PC-9 (cell line): Measurements from ENCODE around the gene COL18A1. TPM values are rescaled to one million over a fixed set of nuclear protein-coding genes. Genes with fewer than 3 reads are reported as not detected.

ENCODE experiments used
- BruUV-seq: library from RNA; stranded (reverse); fragments of 400-500 nt; replicated peaks from 2 replicates; lab custom pipeline; 2021; lab: Mats Ljungman, UMichigan
- CTCF ChIA-PET: fragments of 300-600 bp; sonication (Branson Sonifier 250); formaldehyde crosslinking; loops from one replicate; lab custom pipeline; 2022; ENCODE audit warnings: antibody characterized with exemption; lab: Charles Lee
- POLR2A ChIA-PET: fragments of 300-600 bp; sonication (Branson Sonifier 250); formaldehyde crosslinking; loops from one replicate; lab custom pipeline; 2022; ENCODE audit warnings: antibody characterized with exemption; ENCODE audit not compliant: unreplicated experiment; lab: Charles Lee
- DNase-seq, 2 experiments: peaks; one replicate each; pipeline versions ENCODE4 v3.0.0 to v3.0.0-alpha.2; 2015 to 2022; ENCODE audit warnings: mixed read lengths in 1 of 2
- H2AFZ ChIP-seq: fragments of 200-600 bp; sonication (generic); 2 replicates; pipeline ENCODE4 v1.8.1; 2017; ENCODE audit warnings: antibody characterized with exemption
- H3F3A ChIP-seq: fragments of 200-600 bp; sonication (generic); 2 replicates; pipeline ENCODE4 v1.8.1; 2017; ENCODE audit warnings: antibody characterized with exemption, mild to moderate bottlenecking, low read depth; ENCODE audit not compliant: insufficient read depth
- H3K27ac ChIP-seq: fragments of 200-600 bp; sonication (generic); 2 replicates; pipeline ENCODE4 v1.6.1; 2016; ENCODE audit warnings: mixed run types
- H3K27me3 ChIP-seq: fragments of 200-600 bp; sonication (generic); 2 replicates; pipeline ENCODE4 v1.6.1; 2016; ENCODE audit warnings: low read depth, mixed run types; ENCODE audit not compliant: insufficient read depth
- H3K36me3 ChIP-seq: fragments of 200-600 bp; sonication (generic); 2 replicates; pipeline ENCODE4 v1.6.1; 2016; ENCODE audit warnings: low read depth, mixed run types
- H3K4me1 ChIP-seq: fragments of 200-600 bp; sonication (generic); replicated peaks from 2 replicates; pipeline ENCODE4 v1.6.1; 2016; ENCODE audit warnings: mixed run types; ENCODE audit not compliant: insufficient read depth
- H3K4me2 ChIP-seq: fragments of 200-600 bp; sonication (generic); 2 replicates; pipeline ENCODE4 v1.6.1; 2017; ENCODE audit warnings: mixed run types
- H3K4me3 ChIP-seq: fragments of 200-600 bp; sonication (generic); 2 replicates; pipeline ENCODE4 v1.6.1; 2016; ENCODE audit warnings: mixed run types
- H3K79me2 ChIP-seq: fragments of 200-600 bp; sonication (generic); 2 replicates; pipeline ENCODE4 v1.6.1; 2017; ENCODE audit warnings: low read depth, mixed run types
- H3K9me2 ChIP-seq: fragments of 200-600 bp; sonication (generic); 2 replicates; pipeline ENCODE4 v1.8.1; 2017; ENCODE audit warnings: mild to moderate bottlenecking; ENCODE audit not compliant: insufficient read depth
- H3K9me3 ChIP-seq: fragments of 200-600 bp; sonication (generic); 2 replicates; pipeline ENCODE4 v1.8.1; 2016; ENCODE audit warnings: low read depth; ENCODE audit not compliant: insufficient read depth
- H4K20me1 ChIP-seq: fragments of 200-600 bp; sonication (generic); 2 replicates; pipeline ENCODE4 v1.8.1; 2017; ENCODE audit not compliant: insufficient read depth
- EZH2 ChIP-seq: fragments of 200-600 bp; sonication (generic); IDR thresholded peaks from 2 replicates; pipeline ENCODE4 v1.8.0; 2017; ENCODE audit warnings: antibody characterized with exemption, low read depth
- intact Hi-C: fragments of 100-400 bp; cut with micrococcal nuclease; formaldehyde crosslinking; loops from one replicate; pipeline ENCODE4 v1.10.0; 2022; ENCODE audit not compliant: unreplicated experiment
- total RNA-seq: library from RNA; stranded (reverse); gene quantifications from 2 replicates; pipeline ENCODE4 v1.2.3, GENCODE V29; 2021
- TF ChIP-seq, protein P1 (sequence below): fragments of 200-600 bp; sonication (generic); conservative IDR thresholded peaks from 2 replicates; pipeline ENCODE4 v1.6.1; 2017; ENCODE audit warnings: mixed run types, antibody characterized with exemption, mild to moderate bottlenecking, moderate library complexity

The COL18A1 gene
- total RNA-seq, 1 experiment from 2014 or later: 82.4 TPM

DNA sequence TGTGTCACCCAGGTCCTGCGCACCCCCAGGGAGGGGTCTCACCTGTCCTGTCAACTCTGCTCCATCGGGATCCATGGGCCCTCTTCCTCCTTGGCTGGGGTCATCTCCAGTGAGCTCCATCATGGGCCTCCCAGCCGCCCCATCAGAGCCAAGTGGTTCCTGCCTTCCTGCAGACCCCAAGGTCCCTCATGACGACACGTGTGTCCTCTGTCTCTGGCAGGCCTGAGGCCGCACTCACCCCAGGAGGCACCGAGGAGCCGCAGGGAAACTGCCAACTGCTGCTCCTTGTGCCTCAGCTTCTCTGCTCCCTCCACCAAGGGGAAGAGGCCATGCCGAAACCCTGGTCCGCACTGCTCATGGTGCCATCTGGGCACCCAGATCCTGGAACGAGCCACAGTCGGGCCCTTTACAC lies 46.8 kb downstream of the COL18A1 start:
- Histone ChIP-seq H3K27ac (no peak overlapping the region), H3K4me1 (no peaks in the 10 kb centered on the region), H3K27me3 (no peaks in the 10 kb centered on the region), H2AFZ (no peak overlapping the region), H3K4me2 (no peak overlapping the region), H3K79me2 (no peaks in the 10 kb centered on the region), H3K9me2 (no peaks in the 10 kb centered on the region), H3F3A (peaks cover 17% of the 10 kb centered on the region), H3K4me3 (no peak overlapping the region), H3K9me3 (no peaks in the 10 kb centered on the region; the same call in 1 of the 2 replicates), H3K36me3 (no peaks in the 10 kb centered on the region), H4K20me1 (no peaks in the 10 kb centered on the region)
- no peak for DNase-seq
- intact Hi-C loops: no loop called here
- no TSS peak for BruUV-seq
- ChIA-PET CTCF (no interaction called here), POLR2A (no interaction called here)
- TF ChIP-seq EZH2: no peak
- TF ChIP-seq, protein P1, sequence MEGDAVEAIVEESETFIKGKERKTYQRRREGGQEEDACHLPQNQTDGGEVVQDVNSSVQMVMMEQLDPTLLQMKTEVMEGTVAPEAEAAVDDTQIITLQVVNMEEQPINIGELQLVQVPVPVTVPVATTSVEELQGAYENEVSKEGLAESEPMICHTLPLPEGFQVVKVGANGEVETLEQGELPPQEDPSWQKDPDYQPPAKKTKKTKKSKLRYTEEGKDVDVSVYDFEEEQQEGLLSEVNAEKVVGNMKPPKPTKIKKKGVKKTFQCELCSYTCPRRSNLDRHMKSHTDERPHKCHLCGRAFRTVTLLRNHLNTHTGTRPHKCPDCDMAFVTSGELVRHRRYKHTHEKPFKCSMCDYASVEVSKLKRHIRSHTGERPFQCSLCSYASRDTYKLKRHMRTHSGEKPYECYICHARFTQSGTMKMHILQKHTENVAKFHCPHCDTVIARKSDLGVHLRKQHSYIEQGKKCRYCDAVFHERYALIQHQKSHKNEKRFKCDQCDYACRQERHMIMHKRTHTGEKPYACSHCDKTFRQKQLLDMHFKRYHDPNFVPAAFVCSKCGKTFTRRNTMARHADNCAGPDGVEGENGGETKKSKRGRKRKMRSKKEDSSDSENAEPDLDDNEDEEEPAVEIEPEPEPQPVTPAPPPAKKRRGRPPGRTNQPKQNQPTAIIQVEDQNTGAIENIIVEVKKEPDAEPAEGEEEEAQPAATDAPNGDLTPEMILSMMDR: no peak

DNA sequence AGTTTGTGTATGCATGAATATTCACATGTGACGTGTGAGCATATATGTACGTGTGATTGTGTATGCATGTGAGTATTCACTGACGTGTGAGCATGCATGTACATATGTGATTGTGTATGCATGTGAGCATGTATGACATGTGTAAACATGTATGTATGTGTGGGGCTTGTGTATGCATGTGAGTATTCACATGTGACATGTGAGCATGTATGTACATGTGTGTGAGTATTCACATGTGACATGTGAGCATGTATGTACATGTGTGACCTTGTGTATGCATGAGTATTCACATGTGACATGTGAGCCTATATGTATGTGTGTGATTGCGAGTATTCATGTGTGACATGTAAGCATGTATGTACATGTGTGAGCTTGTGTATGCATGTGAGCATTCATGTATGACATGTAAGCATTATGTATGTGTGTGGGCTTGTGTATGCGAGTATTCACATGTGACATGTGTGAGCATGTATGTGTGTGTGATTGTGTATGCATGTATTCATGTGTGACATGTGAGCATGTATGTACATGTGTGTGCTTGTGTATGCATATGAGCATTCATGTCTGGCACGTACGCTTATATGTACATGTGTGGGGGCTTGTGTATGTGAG lies 47.8 kb downstream of the COL18A1 start:
- Histone ChIP-seq H3K27ac (no peak overlapping the region), H3F3A (peaks cover 17% of the 10 kb centered on the region), H3K27me3 (no peaks in the 10 kb centered on the region), H4K20me1 (no peaks in the 10 kb centered on the region), H3K9me3 (no peaks in the 10 kb centered on the region; the same call in 1 of the 2 replicates), H3K4me3 (no peak overlapping the region), H3K79me2 (no peaks in the 10 kb centered on the region), H3K4me1 (no peaks in the 10 kb centered on the region), H3K4me2 (no peak overlapping the region), H2AFZ (no peak overlapping the region), H3K9me2 (no peaks in the 10 kb centered on the region), H3K36me3 (no peaks in the 10 kb centered on the region)
- no TSS peak for BruUV-seq
- DNase-seq: no peak
- POLR2A ChIA-PET: no interaction called here
- CTCF ChIA-PET: no interaction called here
- no peak for TF ChIP-seq EZH2
- intact Hi-C loops: no loop called here

DNA sequence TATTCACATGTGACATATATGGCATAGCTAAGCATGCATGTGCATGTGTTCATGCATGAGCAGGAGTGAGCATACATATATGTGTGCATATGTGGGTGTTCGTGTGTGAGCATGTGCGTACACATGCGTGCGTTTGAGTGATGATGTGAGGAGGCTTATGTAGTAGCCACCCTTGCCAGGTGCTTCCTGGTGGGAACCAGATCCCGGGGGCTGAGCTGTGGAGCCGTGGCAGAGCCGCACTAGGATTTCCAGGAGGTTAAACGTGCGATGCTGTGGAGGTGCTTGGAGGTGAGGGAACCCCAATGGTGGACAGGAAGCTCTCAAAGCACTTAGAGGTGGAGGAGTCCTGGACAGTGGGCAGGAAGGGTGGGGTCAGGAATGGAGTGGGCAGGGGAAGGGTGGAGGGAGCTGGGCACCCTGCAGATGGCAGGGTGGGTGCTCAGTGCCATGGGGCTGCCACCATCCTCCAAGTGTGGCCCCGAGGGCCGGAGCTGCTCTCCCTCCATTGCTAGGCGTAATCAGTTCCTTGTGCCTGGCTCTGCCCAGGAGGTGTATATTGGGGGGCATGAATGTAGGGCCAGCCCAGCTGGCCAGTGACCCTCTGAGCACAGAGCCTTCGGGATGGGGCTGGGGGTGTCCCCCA lies 48.5 kb downstream of the COL18A1 start:
- H2AFZ ChIP-seq: no peak overlapping the region
- BruUV-seq: no TSS peak
- H3K4me1 ChIP-seq: no peaks in the 10 kb centered on the region
- no peak overlapping the region for H3K4me3 ChIP-seq
- H3K9me2 ChIP-seq: no peaks in the 10 kb centered on the region
- no peaks in the 10 kb centered on the region for H4K20me1 ChIP-seq
- TF ChIP-seq, protein P1: no peak
- no peak for TF ChIP-seq EZH2
- intact Hi-C loops: no loop called here
- H3K79me2 ChIP-seq: no peaks in the 10 kb centered on the region
- H3K4me2 ChIP-seq: no peak overlapping the region
- POLR2A ChIA-PET: no interaction called here
- peaks cover 17% of the 10 kb centered on the region for H3F3A ChIP-seq
- H3K36me3 ChIP-seq: no peaks in the 10 kb centered on the region
- CTCF ChIA-PET: no interaction called here
- no peak overlapping the region for H3K27ac ChIP-seq
- no peaks in the 10 kb centered on the region; the same call in 1 of the 2 replicates for H3K9me3 ChIP-seq
- no peaks in the 10 kb centered on the region for H3K27me3 ChIP-seq
- no peak for DNase-seq
